Midbrain (tissue), 1 donor: ENCODE measurements around the gene HACD3.
"Not testable (repeated sequence)": the region's sequence is repeated elsewhere in the genome, so short reads cannot be mapped to it uniquely, and the experiment has no call there.

Experiments
- DNase-seq: peaks from one replicate; lab custom pipeline; 2025; lab: John Stamatoyannopoulos, UW

Gene HACD3

GRCh38 chr15:65549288-65549687 is 19.0 kb downstream of the HACD3 start:
- DNase-seq: not testable (repeated sequence)

- no peak for DNase-seq
Measured at GRCh38 chr15:65550681-65551098, 20.4 kb downstream of the HACD3 start.

- DNase-seq: no peak
Measured at GRCh38 chr15:65551183-65551582, 20.9 kb downstream of the HACD3 start.

GRCh38 chr15:65552851-65553250 is 22.6 kb downstream of the HACD3 start:
- not testable (repeated sequence) for DNase-seq

- DNase-seq: no peak
Measured at GRCh38 chr15:65553691-65554090, 23.4 kb downstream of the HACD3 start.

- DNase-seq: no peak
Measured at GRCh38 chr15:65556622-65557021, 26.4 kb downstream of the HACD3 start.

GRCh38 chr15:65558336-65558735 is 28.1 kb downstream of the HACD3 start:
- DNase-seq: no peak

- no peak for DNase-seq
Measured at GRCh38 chr15:65558997-65559760, 28.9 kb downstream of the HACD3 start.

GRCh38 chr15:65559941-65560340 is 29.7 kb downstream of the HACD3 start:
- DNase-seq: no peak

- DNase-seq: no peak
Measured at GRCh38 chr15:65561934-65562333, 31.7 kb downstream of the HACD3 start.

GRCh38 chr15:65569728-65570127 is 39.5 kb downstream of the HACD3 start:
- DNase-seq: no peak

- DNase-seq: peak; percentile 23
Measured at GRCh38 chr15:65571971-65572370, 41.7 kb downstream of the HACD3 start.

GRCh38 chr15:65576664-65577063 is 46.4 kb downstream of the HACD3 start:
- no peak for DNase-seq

GRCh38 chr15:65577129-65577996 is 47.1 kb downstream of the HACD3 start:
- DNase-seq: no peak

- DNase-seq: no peak
Measured at GRCh38 chr15:65578904-65579728, 48.9 kb downstream of the HACD3 start.

- no peak for DNase-seq
Measured at GRCh38 chr15:65579762-65580161, 49.5 kb downstream of the HACD3 start.

GRCh38 chr15:65580287-65580686 is 50.0 kb downstream of the HACD3 start:
- DNase-seq: no peak

GRCh38 chr15:65583701-65584100 is 53.4 kb downstream of the HACD3 start:
- DNase-seq: no peak

- DNase-seq: no peak
Measured at GRCh38 chr15:65584241-65584640, 54.0 kb downstream of the HACD3 start.

- DNase-seq: no peak
Measured at GRCh38 chr15:65587094-65587493, 56.8 kb downstream of the HACD3 start.

GRCh38 chr15:65595960-65596359 is 65.7 kb downstream of the HACD3 start:
- DNase-seq: peak; percentile 72

- DNase-seq: no peak
Measured at GRCh38 chr15:65598468-65598867, 68.2 kb downstream of the HACD3 start.
